Measurements from ENCODE around the gene FAM228A.

FAM228A gene

DNA sequence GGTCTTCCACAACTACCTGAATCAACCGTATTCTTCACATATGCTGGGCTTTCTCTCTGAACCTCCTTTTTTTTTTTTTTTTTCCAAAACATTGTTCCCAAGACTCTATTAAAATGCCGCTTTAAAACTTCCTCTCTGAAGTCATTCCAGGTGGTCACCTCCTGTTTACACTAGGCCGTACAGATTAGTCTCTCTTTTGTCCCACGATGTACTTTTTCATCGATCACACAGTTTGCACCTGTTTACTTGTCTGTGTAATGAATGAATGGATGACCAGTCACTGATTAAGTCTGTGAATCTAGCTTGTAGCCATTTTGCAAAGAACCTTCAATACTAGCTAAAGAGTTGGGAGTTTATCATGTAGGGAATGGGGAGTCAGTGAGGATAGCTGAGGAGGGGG lies 16.7 kb upstream of the FAM228A start:
- Histone ChIP-seq H3K4me3 (ENCODE audit: insufficient read depth, low read length, poor library complexity, severe bottlenecking) (no peak overlapping the region), H3F3A (ENCODE audit: insufficient read depth) (no peaks in the 10 kb centered on the region), H3K27ac (ENCODE audit: low read depth, low read length) (no peak overlapping the region), H3K9me3 (ENCODE audit: insufficient read depth, low read length) (no peaks in the 10 kb centered on the region), H2AFZ (ENCODE audit: low read depth, low read length, severe bottlenecking) (no peak overlapping the region), H3K9me2 (replicated peaks; ENCODE audit: insufficient read depth, low read length) (no peaks in the 10 kb centered on the region), H3K9ac (ENCODE audit: low read length) (no peak overlapping the region), H3K4me2 (ENCODE audit: low read depth, low read length, poor library complexity, severe bottlenecking) (no peak overlapping the region), H3K27me3 (ENCODE audit: low read length) (no peaks in the 10 kb centered on the region), H4K20me1 (ENCODE audit: low read depth, low read length) (no peaks in the 10 kb centered on the region), H3K36me3 (ENCODE audit: low read length) (no peaks in the 10 kb centered on the region), H3K79me2 (ENCODE audit: insufficient read depth, low read length) (no peaks in the 10 kb centered on the region)
- TF ChIP-seq EZH2phosphoT487 (conservative IDR thresholded peaks at IDR 0.05; ENCODE audit: low read length), result no peak
- no peak for TF ChIP-seq CTCF (IDR thresholded peaks at IDR 0.05; ENCODE audit: insufficient read depth, low read length, poor library complexity, severe bottlenecking)

DNA sequence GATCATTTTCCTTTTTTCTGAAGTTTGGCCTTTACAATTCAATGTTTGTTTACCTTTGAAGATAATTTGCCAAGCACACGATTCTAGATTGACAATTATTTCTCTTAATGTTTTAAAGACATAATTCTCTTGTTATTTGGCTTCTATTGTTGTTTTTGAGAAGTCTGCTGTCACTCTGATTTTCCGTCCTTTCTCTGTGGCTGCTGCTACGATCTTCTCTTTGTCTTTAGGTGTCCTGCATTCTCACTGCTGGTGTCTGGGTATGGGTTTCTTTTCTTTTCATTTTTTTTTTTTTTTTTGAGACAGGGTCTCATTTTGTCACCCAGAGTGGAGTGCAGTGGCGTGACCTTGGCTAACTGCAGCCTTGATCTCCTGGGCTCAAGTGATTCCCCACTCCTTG lies 15.1 kb upstream of the FAM228A start:
- Histone ChIP-seq H3K27ac (ENCODE audit: low read depth, low read length) (no peak overlapping the region), H3K9ac (ENCODE audit: low read length) (no peak overlapping the region)

GRCh38 chr2:24160761-24161160 lies 14.1 kb upstream of the FAM228A start:
- no peak overlapping the region for H3K9ac ChIP-seq (ENCODE audit: low read length)
- H3K79me2 ChIP-seq (ENCODE audit: insufficient read depth, low read length), result no peaks in the 10 kb centered on the region
- no peaks in the 10 kb centered on the region for H3K27me3 ChIP-seq (ENCODE audit: low read length)
- no peak overlapping the region for H3K4me3 ChIP-seq (ENCODE audit: insufficient read depth, low read length, poor library complexity, severe bottlenecking)
- no peak overlapping the region for H3K4me2 ChIP-seq (ENCODE audit: low read depth, low read length, poor library complexity, severe bottlenecking)
- H3K27ac ChIP-seq (ENCODE audit: low read depth, low read length), result no peak overlapping the region
- H3K36me3 ChIP-seq (ENCODE audit: low read length), result no peaks in the 10 kb centered on the region
- H4K20me1 ChIP-seq (ENCODE audit: low read depth, low read length), result no peaks in the 10 kb centered on the region
- no peaks in the 10 kb centered on the region for H3K9me2 ChIP-seq (replicated peaks; ENCODE audit: insufficient read depth, low read length)
- no peaks in the 10 kb centered on the region for H3F3A ChIP-seq (ENCODE audit: insufficient read depth)
- H2AFZ ChIP-seq (ENCODE audit: low read depth, low read length, severe bottlenecking), result no peak overlapping the region
- TF ChIP-seq CTCF (IDR thresholded peaks at IDR 0.05; ENCODE audit: insufficient read depth, low read length, poor library complexity, severe bottlenecking), result no peak
- no peak for TF ChIP-seq EZH2phosphoT487 (conservative IDR thresholded peaks at IDR 0.05; ENCODE audit: low read length)
- H3K9me3 ChIP-seq (ENCODE audit: insufficient read depth, low read length), result no peaks in the 10 kb centered on the region

More for the DNA sequence above, 15.1 kb upstream of the FAM228A start:
- Histone ChIP-seq H3K9me2 (replicated peaks; ENCODE audit: insufficient read depth, low read length) (no peaks in the 10 kb centered on the region), H3K9me3 (ENCODE audit: insufficient read depth, low read length) (no peaks in the 10 kb centered on the region), H2AFZ (ENCODE audit: low read depth, low read length, severe bottlenecking) (no peak overlapping the region), H3K4me2 (ENCODE audit: low read depth, low read length, poor library complexity, severe bottlenecking) (no peak overlapping the region), H4K20me1 (ENCODE audit: low read depth, low read length) (no peaks in the 10 kb centered on the region), H3K4me3 (ENCODE audit: insufficient read depth, low read length, poor library complexity, severe bottlenecking) (no peak overlapping the region), H3K79me2 (ENCODE audit: insufficient read depth, low read length) (no peaks in the 10 kb centered on the region), H3K36me3 (ENCODE audit: low read length) (no peaks in the 10 kb centered on the region), H3K27me3 (ENCODE audit: low read length) (no peaks in the 10 kb centered on the region), H3F3A (ENCODE audit: insufficient read depth) (no peaks in the 10 kb centered on the region)
- TF ChIP-seq EZH2phosphoT487 (conservative IDR thresholded peaks at IDR 0.05; ENCODE audit: low read length), result no peak

DNA sequence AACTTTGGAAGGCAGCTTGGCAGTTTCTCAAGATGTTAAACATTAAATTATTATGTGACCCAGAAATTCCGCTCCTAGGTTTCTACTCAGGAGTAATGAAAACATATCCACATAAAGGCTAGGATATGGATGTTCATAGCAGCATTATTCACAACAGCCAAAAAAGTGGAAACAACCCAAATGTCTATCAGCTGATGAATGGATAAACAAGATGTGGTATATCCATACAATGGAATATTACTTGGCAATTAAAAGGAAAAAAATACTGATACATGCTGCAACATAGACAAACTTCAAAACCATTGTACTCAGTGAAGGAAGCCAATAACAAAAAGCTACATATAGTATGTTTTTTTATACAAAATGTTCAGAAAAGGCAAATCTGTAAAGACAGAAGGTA lies 12.4 kb upstream of the FAM228A start:
- Histone ChIP-seq H3K4me2 (ENCODE audit: low read depth, low read length, poor library complexity, severe bottlenecking) (no peak overlapping the region), H3K9ac (ENCODE audit: low read length) (no peak overlapping the region), H3K4me3 (ENCODE audit: insufficient read depth, low read length, poor library complexity, severe bottlenecking) (no peak overlapping the region), H2AFZ (ENCODE audit: low read depth, low read length, severe bottlenecking) (no peak overlapping the region), H3K27ac (ENCODE audit: low read depth, low read length) (no peak overlapping the region), H3F3A (ENCODE audit: insufficient read depth) (no peaks in the 10 kb centered on the region), H3K27me3 (ENCODE audit: low read length) (no peaks in the 10 kb centered on the region), H4K20me1 (ENCODE audit: low read depth, low read length) (no peaks in the 10 kb centered on the region), H3K79me2 (ENCODE audit: insufficient read depth, low read length) (no peaks in the 10 kb centered on the region), H3K9me2 (replicated peaks; ENCODE audit: insufficient read depth, low read length) (no peaks in the 10 kb centered on the region), H3K36me3 (ENCODE audit: low read length) (no peaks in the 10 kb centered on the region), H3K9me3 (ENCODE audit: insufficient read depth, low read length) (no peaks in the 10 kb centered on the region)
- TF ChIP-seq EZH2phosphoT487 (conservative IDR thresholded peaks at IDR 0.05; ENCODE audit: low read length), result no peak
- no peak for TF ChIP-seq CTCF (IDR thresholded peaks at IDR 0.05; ENCODE audit: insufficient read depth, low read length, poor library complexity, severe bottlenecking)

Measured in SU-DHL-6 (cell line).